NCI-H2029 (cell line): ENCODE measurements around the gene TTC12.
"Not testable (repeated sequence)": the region's sequence is repeated elsewhere in the genome, so short reads cannot be mapped to it uniquely, and the experiment has no call there.

Experiments
- DNase-seq: peaks from one replicate; lab custom pipeline; 2025; lab: John Stamatoyannopoulos, UW

Gene TTC12

GRCh38 chr11:113286009-113286408, 28.4 kb upstream of the TTC12 start:
- DNase-seq = no peak

GRCh38 chr11:113286509-113287497, 27.6 kb upstream of the TTC12 start:
- DNase-seq = no peak

GRCh38 chr11:113287801-113288200, 26.6 kb upstream of the TTC12 start:
- no peak for DNase-seq

GRCh38 chr11:113288286-113288863, 26.0 kb upstream of the TTC12 start:
- no peak for DNase-seq

GRCh38 chr11:113289431-113290187, 24.8 kb upstream of the TTC12 start:
- DNase-seq = peak; percentile 50

GRCh38 chr11:113293936-113294335, 20.4 kb upstream of the TTC12 start:
- no peak for DNase-seq

GRCh38 chr11:113295993-113296392, 18.4 kb upstream of the TTC12 start:
- DNase-seq = no peak

GRCh38 chr11:113296447-113297205, 17.8 kb upstream of the TTC12 start:
- no peak for DNase-seq

- not testable (repeated sequence) for DNase-seq
Observed at GRCh38 chr11:113298496-113298895, 15.9 kb upstream of the TTC12 start.

- no peak for DNase-seq
Observed at GRCh38 chr11:113304916-113305315, 9.5 kb upstream of the TTC12 start.

GRCh38 chr11:113305440-113306336, 8.7 kb upstream of the TTC12 start:
- DNase-seq = peak; percentile 76

- no peak for DNase-seq
Observed at GRCh38 chr11:113308601-113309000, 5.8 kb upstream of the TTC12 start.

- no peak for DNase-seq
Observed at GRCh38 chr11:113311536-113311935, 2.8 kb upstream of the TTC12 start.

- DNase-seq = no peak
Observed at GRCh38 chr11:113313601-113314000, 782 bp upstream of the TTC12 start.

GRCh38 chr11:113314065-113314388, 356 bp upstream of the TTC12 start:
- no peak for DNase-seq

- no peak for DNase-seq
Observed at GRCh38 chr11:113315811-113316210, 1.4 kb downstream of the TTC12 start.

- no peak for DNase-seq
Observed at GRCh38 chr11:113316256-113316655, 1.9 kb downstream of the TTC12 start.

- DNase-seq = peak; percentile 84
Observed at GRCh38 chr11:113317339-113317738, 3.0 kb downstream of the TTC12 start.

- DNase-seq = no peak
Observed at GRCh38 chr11:113319085-113319484, 4.7 kb downstream of the TTC12 start.

- DNase-seq = no peak
Observed at GRCh38 chr11:113322158-113322557, 7.8 kb downstream of the TTC12 start.

GRCh38 chr11:113324250-113324649, 9.9 kb downstream of the TTC12 start:
- DNase-seq = no peak
